Measurements from ENCODE around the gene SH3PXD2A. TPM values are rescaled to one million over a fixed set of nuclear protein-coding genes. Genes with fewer than 3 reads are reported as not detected.
A peak's percentile ranks its signal among the peaks of the same experiment; 100 is the strongest.
"Not testable (repeated sequence)": the region's sequence is repeated elsewhere in the genome, so short reads cannot be mapped to it uniquely, and the experiment has no call there.

SH3PXD2A gene
- total RNA-seq, 1 donor from 2014 or later: 2.3 TPM

DNA sequence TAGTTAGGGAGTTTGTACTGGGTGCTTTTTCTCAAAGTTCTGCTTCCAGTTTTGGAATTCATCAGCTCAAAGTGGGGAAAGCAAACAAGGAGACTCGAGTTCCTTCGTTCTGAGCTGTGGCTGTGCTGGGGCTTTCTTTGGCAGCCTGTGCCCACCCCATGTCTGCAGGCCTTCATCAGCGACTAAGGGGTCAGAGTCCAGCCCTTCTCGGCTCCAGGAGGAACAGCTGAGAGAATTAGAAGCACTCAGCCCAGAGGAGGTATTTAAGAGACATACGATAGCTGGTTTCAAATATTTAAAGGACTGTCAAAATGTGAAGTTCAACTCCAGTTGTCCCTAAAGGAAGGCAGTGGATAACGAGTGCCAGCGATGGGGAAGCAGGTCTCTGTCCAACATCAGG is 41.3 kb downstream of the SH3PXD2A start:
- no peaks in the 10 kb centered on the region for H3K79me2 ChIP-seq (ENCODE audit: low read depth)
- H3K4me2 ChIP-seq: no peak overlapping the region
- TF ChIP-seq EZH2 (IDR thresholded peaks at IDR 0.05) (no peak), EZH2phosphoT487 (IDR thresholded peaks at IDR 0.05) (no peak), CTCF (IDR thresholded peaks at IDR 0.05) (no peak)
- no peak overlapping the region for H2AFZ ChIP-seq (replicated peaks)
- no peak for DNase-seq (ENCODE audit: low spot score)
- no peaks in the 10 kb centered on the region for H3K36me3 ChIP-seq
- peaks cover 36% of the 10 kb centered on the region for H3K4me1 ChIP-seq
- H3K27me3 ChIP-seq: no peaks in the 10 kb centered on the region
- H3K27ac ChIP-seq: no peak overlapping the region
- H3F3A ChIP-seq (ENCODE audit: low read depth): no peaks in the 10 kb centered on the region
- H3K36me3 Mint-ChIP-seq: peaks cover 1% of the 10 kb centered on the region
- H3K9ac ChIP-seq: no peak overlapping the region
- peaks cover 59% of the 10 kb centered on the region for H3K4me1 Mint-ChIP-seq
- no peak overlapping the region for H3K27ac Mint-ChIP-seq
- no peaks in the 10 kb centered on the region for H4K20me1 ChIP-seq (ENCODE audit: low read depth)
- no peaks in the 10 kb centered on the region for H3K9me3 Mint-ChIP-seq
- no peak overlapping the region for H3K4me3 ChIP-seq
- no peaks in the 10 kb centered on the region for H3K9me3 ChIP-seq (ENCODE audit: low read depth)
- peaks cover 11% of the 10 kb centered on the region for H3K27me3 Mint-ChIP-seq (ENCODE audit: insufficient read depth, low read depth)
- H3K4me3 Mint-ChIP-seq: no peak overlapping the region

- H3K4me1 Mint-ChIP-seq: peaks cover 55% of the 10 kb centered on the region
- not testable (repeated sequence) for H3K27me3 ChIP-seq; H3K4me2 ChIP-seq; H3K9ac ChIP-seq; H4K20me1 ChIP-seq (ENCODE audit: low read depth); H3K9me3 Mint-ChIP-seq; H2AFZ ChIP-seq (replicated peaks); H3K36me3 ChIP-seq; DNase-seq (ENCODE audit: low spot score); H3K36me3 Mint-ChIP-seq; H3K79me2 ChIP-seq (ENCODE audit: low read depth); H3K9me3 ChIP-seq (ENCODE audit: low read depth); H3F3A ChIP-seq (ENCODE audit: low read depth); H3K27ac Mint-ChIP-seq; H3K4me3 Mint-ChIP-seq; H3K27ac ChIP-seq; H3K4me3 ChIP-seq
- H3K27me3 Mint-ChIP-seq (ENCODE audit: insufficient read depth, low read depth): peaks cover 15% of the 10 kb centered on the region
- peaks cover 28% of the 10 kb centered on the region for H3K4me1 ChIP-seq
Measured at GRCh38 chr10:103813312-103813711, 42.1 kb downstream of the SH3PXD2A start.

GRCh38 chr10:103812432-103812831 is 42.9 kb downstream of the SH3PXD2A start:
- Mint-ChIP-seq H3K36me3 (peaks cover 4% of the 10 kb centered on the region), H3K4me3 (peak overlapping the region; percentile 16), H3K27me3 (ENCODE audit: insufficient read depth, low read depth) (peaks cover 18% of the 10 kb centered on the region), H3K4me1 (peaks cover 50% of the 10 kb centered on the region), H3K27ac (peak overlapping the region; percentile 13), H3K9me3 (no peaks in the 10 kb centered on the region)
- Histone ChIP-seq H3K4me3 (no peak overlapping the region), H3K9me3 (ENCODE audit: low read depth) (no peaks in the 10 kb centered on the region), H3K27ac (no peak overlapping the region), H3F3A (ENCODE audit: low read depth) (no peaks in the 10 kb centered on the region), H2AFZ (replicated peaks) (no peak overlapping the region), H3K36me3 (no peaks in the 10 kb centered on the region), H3K79me2 (ENCODE audit: low read depth) (no peaks in the 10 kb centered on the region), H3K4me2 (no peak overlapping the region), H3K27me3 (no peaks in the 10 kb centered on the region), H3K9ac (no peak overlapping the region), H3K4me1 (peaks cover 22% of the 10 kb centered on the region), H4K20me1 (ENCODE audit: low read depth) (no peaks in the 10 kb centered on the region)
- no peak for DNase-seq (ENCODE audit: low spot score)
- TF ChIP-seq EZH2 (IDR thresholded peaks at IDR 0.05) (no peak), EZH2phosphoT487 (IDR thresholded peaks at IDR 0.05) (no peak), CTCF (IDR thresholded peaks at IDR 0.05) (no peak)

DNA sequence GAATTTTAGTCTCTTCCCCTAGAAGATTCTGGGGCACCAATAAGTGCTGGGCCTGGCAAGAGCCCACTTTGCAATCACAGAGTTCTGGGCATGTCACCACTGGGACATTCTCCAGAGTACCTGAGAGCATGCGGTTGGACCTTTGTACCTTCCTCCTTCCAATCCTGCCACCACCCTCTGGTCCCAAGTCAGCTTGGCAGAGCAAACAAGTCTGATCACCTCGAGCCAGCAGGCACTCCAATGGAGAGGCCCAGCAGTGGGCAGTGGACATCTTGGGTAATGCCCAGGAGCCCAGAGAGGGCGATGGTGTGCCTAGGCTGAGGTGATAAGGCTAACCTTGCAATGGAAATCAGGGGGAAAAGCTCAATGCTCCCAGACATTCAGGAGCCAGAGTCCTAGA is 43.4 kb downstream of the SH3PXD2A start:
- Histone ChIP-seq H3K27ac (no peak overlapping the region), H2AFZ (replicated peaks) (no peak overlapping the region), H3F3A (ENCODE audit: low read depth) (no peaks in the 10 kb centered on the region), H3K4me2 (no peak overlapping the region), H3K79me2 (ENCODE audit: low read depth) (no peaks in the 10 kb centered on the region), H3K9ac (no peak overlapping the region), H3K9me3 (ENCODE audit: low read depth) (no peaks in the 10 kb centered on the region), H3K36me3 (no peaks in the 10 kb centered on the region), H3K27me3 (no peaks in the 10 kb centered on the region), H4K20me1 (ENCODE audit: low read depth) (no peaks in the 10 kb centered on the region), H3K4me3 (no peak overlapping the region), H3K4me1 (peaks cover 22% of the 10 kb centered on the region)
- Mint-ChIP-seq H3K27me3 (ENCODE audit: insufficient read depth, low read depth) (peaks cover 17% of the 10 kb centered on the region), H3K27ac (no peak overlapping the region), H3K4me1 (peaks cover 53% of the 10 kb centered on the region), H3K9me3 (no peaks in the 10 kb centered on the region), H3K36me3 (peaks cover 4% of the 10 kb centered on the region), H3K4me3 (no peak overlapping the region)
- DNase-seq (ENCODE audit: low spot score): no peak
- TF ChIP-seq CTCF (IDR thresholded peaks at IDR 0.05): no peak
- no peak for TF ChIP-seq EZH2 (IDR thresholded peaks at IDR 0.05)
- no peak for TF ChIP-seq EZH2phosphoT487 (IDR thresholded peaks at IDR 0.05)

All from neural progenitor cell (in vitro differentiated cells).